ENCODE data around the gene ARID4B. TPM values are rescaled to one million over a fixed set of nuclear protein-coding genes. Genes with fewer than 3 reads are reported as not detected.

The ARID4B gene
- total and polyA plus RNA-seq, 2 of the 13 experiments (the other 11 are each of a cell fraction or from before 2014, with no cell fraction given), result 9.7 to 24.6 TPM

DNA sequence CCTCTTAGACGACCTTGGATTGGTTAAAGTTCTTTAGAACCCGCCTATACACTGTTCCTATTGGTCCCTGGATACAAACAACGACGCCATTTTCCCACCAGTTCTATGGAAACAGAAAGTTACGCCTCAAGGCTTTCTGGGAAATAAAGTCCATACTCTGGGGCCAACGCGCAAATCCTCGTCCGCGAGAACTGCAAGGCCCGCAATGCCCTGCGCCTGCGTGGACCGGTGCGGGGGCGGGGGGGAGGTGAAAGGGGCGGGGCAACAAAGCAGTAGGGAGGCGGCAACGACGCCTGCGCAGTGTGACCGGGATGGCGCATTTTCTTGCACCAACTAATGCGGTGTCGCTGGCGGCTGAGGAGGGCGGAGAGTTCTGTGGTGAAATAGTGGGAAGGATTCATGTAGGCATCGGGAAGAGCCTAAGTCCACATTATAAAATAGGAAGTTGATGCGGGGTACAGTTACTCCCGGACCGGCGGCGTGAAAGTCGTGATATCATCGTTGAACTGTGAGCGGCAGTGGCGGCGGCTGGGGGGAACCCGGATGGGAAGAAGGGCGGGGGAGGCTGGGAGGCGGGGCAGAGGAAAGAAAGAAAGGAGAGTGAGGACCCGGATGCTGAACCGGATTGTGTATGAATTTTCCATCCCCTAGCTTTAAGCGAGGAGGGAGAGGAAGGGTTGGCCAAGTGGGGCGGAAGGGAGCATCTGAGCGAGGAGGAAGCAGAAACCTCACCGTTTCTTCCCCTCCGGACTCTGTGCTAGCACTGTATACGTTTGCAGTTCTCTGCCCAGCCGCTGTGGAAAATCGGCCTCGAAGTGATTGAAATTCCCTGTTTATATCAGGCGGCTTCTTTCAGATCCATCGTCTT lies 526 bp upstream of the ARID4B start, which contains the start of gene GGPS1 (continued):
- no peak for TF ChIP-seq ZIK1 (CRISPR knock-in tag; IDR thresholded peaks at IDR 0.05; ENCODE audit: borderline replicate concordance, low read depth)
- no peak for TF ChIP-seq MLLT10 (CRISPR knock-in tag; IDR thresholded peaks at IDR 0.05)
- no peak; a peak in 1 of 4 replicates for TF ChIP-seq EP300 (IDR thresholded peaks at IDR 0.05; ENCODE audit: low read depth in 2 of 2, low read length in 2 of 2)
- TF ChIP-seq EP300 (CRISPR knock-in tag; IDR thresholded peaks at IDR 0.05; ENCODE audit: borderline replicate concordance), result no peak
- TF ChIP-seq GPN1 (CRISPR knock-in tag; IDR thresholded peaks at IDR 0.05; ENCODE audit: borderline replicate concordance), result no peak
- no peak for TF ChIP-seq SMARCC2 (IDR thresholded peaks at IDR 0.05)
- TF ChIP-seq, protein P1, sequence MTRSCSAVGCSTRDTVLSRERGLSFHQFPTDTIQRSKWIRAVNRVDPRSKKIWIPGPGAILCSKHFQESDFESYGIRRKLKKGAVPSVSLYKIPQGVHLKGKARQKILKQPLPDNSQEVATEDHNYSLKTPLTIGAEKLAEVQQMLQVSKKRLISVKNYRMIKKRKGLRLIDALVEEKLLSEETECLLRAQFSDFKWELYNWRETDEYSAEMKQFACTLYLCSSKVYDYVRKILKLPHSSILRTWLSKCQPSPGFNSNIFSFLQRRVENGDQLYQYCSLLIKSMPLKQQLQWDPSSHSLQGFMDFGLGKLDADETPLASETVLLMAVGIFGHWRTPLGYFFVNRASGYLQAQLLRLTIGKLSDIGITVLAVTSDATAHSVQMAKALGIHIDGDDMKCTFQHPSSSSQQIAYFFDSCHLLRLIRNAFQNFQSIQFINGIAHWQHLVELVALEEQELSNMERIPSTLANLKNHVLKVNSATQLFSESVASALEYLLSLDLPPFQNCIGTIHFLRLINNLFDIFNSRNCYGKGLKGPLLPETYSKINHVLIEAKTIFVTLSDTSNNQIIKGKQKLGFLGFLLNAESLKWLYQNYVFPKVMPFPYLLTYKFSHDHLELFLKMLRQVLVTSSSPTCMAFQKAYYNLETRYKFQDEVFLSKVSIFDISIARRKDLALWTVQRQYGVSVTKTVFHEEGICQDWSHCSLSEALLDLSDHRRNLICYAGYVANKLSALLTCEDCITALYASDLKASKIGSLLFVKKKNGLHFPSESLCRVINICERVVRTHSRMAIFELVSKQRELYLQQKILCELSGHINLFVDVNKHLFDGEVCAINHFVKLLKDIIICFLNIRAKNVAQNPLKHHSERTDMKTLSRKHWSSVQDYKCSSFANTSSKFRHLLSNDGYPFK (CRISPR knock-in tag; IDR thresholded peaks at IDR 0.05; ENCODE audit: borderline replicate concordance), result no peak
- TF ChIP-seq MEIS2 (CRISPR knock-in tag; IDR thresholded peaks at IDR 0.05), result no peak
- no peak for TF ChIP-seq ZBTB43 (CRISPR knock-in tag; conservative IDR thresholded peaks at IDR 0.05)
- TF ChIP-seq ZNF556 (CRISPR knock-in tag; IDR thresholded peaks at IDR 0.05; ENCODE audit: borderline replicate concordance), result no peak
- TF ChIP-seq MED1 (CRISPR knock-in tag; IDR thresholded peaks at IDR 0.05), result peak; percentile 25; the same call in 1 of the 2 replicates
- peak; percentile 53 for TF ChIP-seq KDM5A (IDR thresholded peaks at IDR 0.05; ENCODE audit: borderline replicate concordance, low read length)
- TF ChIP-seq, protein P2, sequence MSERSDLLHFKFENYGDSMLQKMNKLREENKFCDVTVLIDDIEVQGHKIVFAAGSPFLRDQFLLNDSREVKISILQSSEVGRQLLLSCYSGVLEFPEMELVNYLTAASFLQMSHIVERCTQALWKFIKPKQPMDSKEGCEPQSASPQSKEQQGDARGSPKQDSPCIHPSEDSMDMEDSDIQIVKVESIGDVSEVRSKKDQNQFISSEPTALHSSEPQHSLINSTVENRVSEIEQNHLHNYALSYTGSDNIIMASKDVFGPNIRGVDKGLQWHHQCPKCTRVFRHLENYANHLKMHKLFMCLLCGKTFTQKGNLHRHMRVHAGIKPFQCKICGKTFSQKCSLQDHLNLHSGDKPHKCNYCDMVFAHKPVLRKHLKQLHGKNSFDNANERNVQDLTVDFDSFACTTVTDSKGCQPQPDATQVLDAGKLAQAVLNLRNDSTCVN (CRISPR knock-in tag; IDR thresholded peaks at IDR 0.05; ENCODE audit: borderline replicate concordance), result no peak
- no peak for TF ChIP-seq SMARCE1 (IDR thresholded peaks at IDR 0.05; ENCODE audit: borderline replicate concordance)
- no peak; the same call in 1 of the 2 replicates for TF ChIP-seq ZNF580 (CRISPR knock-in tag; IDR thresholded peaks at IDR 0.05; ENCODE audit: borderline replicate concordance, low read depth)
- TF ChIP-seq AKAP8 (CRISPR knock-in tag; IDR thresholded peaks at IDR 0.05), result no peak
- TF ChIP-seq GABPA (IDR thresholded peaks at IDR 0.05; ENCODE audit: low read depth, low read length), result peak; percentile 70
- peak; percentile 85 for TF ChIP-seq GABPA (CRISPR knock-in tag; IDR thresholded peaks at IDR 0.05; ENCODE audit: low read depth)
- TF ChIP-seq SKIL (CRISPR knock-in tag; IDR thresholded peaks at IDR 0.05; ENCODE audit: borderline replicate concordance), result peak; percentile 22; the same call in 1 of the 2 replicates
- no peak for TF ChIP-seq PRPF4 (IDR thresholded peaks at IDR 0.05; ENCODE audit: low read depth, low read length, poor library complexity, severe bottlenecking)
- no peak for TF ChIP-seq CHCHD3 (CRISPR knock-in tag; IDR thresholded peaks at IDR 0.05)
- TF ChIP-seq ZNF207 (IDR thresholded peaks at IDR 0.05; ENCODE audit: borderline replicate concordance), result no peak

All from HepG2 (cell line).